H1 (cell line): ENCODE measurements around the gene USP8. TPM values are rescaled to one million over a fixed set of nuclear protein-coding genes. Genes with fewer than 3 reads are reported as not detected.

Source experiments
- CHD2 ChIP-seq: IDR thresholded peaks from 2 replicates; pipeline ENCODE4 v1.6.1; 2012; ENCODE audit warnings: low read length, improper control_type of control experiment
- CREB1 ChIP-seq: IDR thresholded peaks from 2 replicates; pipeline ENCODE4 v1.6.1; 2012; ENCODE audit warnings: inconsistent platforms
- POLR2A ChIP-seq, 2 experiments: IDR thresholded peaks; 1 replicate in 1 of 2; 2 replicates in 1 of 2; pipeline ENCODE4 v1.6.1; 2011; ENCODE audit warnings: low read depth in 2 of 2, low read length in 2 of 2, mild to moderate bottlenecking in 2 of 2; ENCODE audit errors: control extremely low read depth in 1 of 2
- SAP30 ChIP-seq: fragments of 300-600 bp; sonication (generic); IDR thresholded peaks from 2 replicates; pipeline ENCODE4 v1.7.1; 2012; ENCODE audit warnings: low read length, moderate library complexity, mild to moderate bottlenecking, inconsistent platforms; ENCODE audit not compliant: insufficient read depth, insufficient replicate concordance
- ZNF274 ChIP-seq: IDR thresholded peaks from 2 replicates; pipeline ENCODE4 v1.7.0; 2012; ENCODE audit warnings: low read length, borderline replicate concordance; ENCODE audit errors: extremely low read depth
- polyA plus RNA-seq, 7 experiments: library from polyadenylated mRNA; depleted of rRNA in 3 of 7; stranded (reverse) in 5 of 7; unstranded in 2 of 7; fragments of >200 nt in 5 of 7; fragments of 200-250 nt in 2 of 7; gene quantifications; 1 replicate in 5 of 7; 2 replicates in 1 of 7; 4 replicates in 1 of 7; pipeline versions ENCODE4 v1.2.1 to v1.2.3, GENCODE V29; 2011 to 2013; ENCODE audit warnings: missing spikeins in 2 of 7, mixed read lengths in 2 of 7
- total RNA-seq: library from RNA; stranded (reverse); fragmentation: NEBNext Ultra II Directional; extraction: Animal tissue kit (Norgen Biotek cat#: 25700); gene quantifications from 2 replicates; pipeline ENCODE4 v1.2.1, GENCODE V29; 2021
- TF ChIP-seq, protein P1 (sequence below): fragments of 300-600 bp; sonication (generic); IDR thresholded peaks from 2 replicates; pipeline ENCODE4 v1.7.1; 2012; ENCODE audit warnings: low read length, moderate library complexity, mild to moderate bottlenecking, inconsistent platforms; ENCODE audit not compliant: insufficient replicate concordance

The USP8 gene
- total and polyA plus RNA-seq, 2 of the 8 experiments (the other 6 are each of a cell fraction or from before 2014, with no cell fraction given): 19.9 to 66.2 TPM

DNA sequence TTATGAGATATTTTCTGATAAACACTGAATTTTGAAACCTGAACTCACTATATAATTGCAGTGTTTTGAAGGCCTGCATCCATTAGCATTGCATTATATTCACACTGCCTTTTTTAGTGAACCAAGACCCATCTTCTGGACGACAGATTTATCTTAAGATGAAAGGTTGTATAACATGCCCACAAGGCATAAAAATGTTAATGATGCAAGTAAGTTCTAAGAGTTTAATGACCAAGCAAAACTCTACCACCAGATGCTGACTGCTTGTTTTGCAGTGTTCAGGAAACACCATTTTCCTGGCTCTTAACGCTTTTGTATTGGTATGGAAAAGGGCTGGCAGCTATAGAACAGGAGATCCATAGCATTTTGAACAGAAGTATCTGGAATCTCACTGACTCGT is 76.1 kb downstream of the USP8 start (continued):
- TF ChIP-seq, protein P1, sequence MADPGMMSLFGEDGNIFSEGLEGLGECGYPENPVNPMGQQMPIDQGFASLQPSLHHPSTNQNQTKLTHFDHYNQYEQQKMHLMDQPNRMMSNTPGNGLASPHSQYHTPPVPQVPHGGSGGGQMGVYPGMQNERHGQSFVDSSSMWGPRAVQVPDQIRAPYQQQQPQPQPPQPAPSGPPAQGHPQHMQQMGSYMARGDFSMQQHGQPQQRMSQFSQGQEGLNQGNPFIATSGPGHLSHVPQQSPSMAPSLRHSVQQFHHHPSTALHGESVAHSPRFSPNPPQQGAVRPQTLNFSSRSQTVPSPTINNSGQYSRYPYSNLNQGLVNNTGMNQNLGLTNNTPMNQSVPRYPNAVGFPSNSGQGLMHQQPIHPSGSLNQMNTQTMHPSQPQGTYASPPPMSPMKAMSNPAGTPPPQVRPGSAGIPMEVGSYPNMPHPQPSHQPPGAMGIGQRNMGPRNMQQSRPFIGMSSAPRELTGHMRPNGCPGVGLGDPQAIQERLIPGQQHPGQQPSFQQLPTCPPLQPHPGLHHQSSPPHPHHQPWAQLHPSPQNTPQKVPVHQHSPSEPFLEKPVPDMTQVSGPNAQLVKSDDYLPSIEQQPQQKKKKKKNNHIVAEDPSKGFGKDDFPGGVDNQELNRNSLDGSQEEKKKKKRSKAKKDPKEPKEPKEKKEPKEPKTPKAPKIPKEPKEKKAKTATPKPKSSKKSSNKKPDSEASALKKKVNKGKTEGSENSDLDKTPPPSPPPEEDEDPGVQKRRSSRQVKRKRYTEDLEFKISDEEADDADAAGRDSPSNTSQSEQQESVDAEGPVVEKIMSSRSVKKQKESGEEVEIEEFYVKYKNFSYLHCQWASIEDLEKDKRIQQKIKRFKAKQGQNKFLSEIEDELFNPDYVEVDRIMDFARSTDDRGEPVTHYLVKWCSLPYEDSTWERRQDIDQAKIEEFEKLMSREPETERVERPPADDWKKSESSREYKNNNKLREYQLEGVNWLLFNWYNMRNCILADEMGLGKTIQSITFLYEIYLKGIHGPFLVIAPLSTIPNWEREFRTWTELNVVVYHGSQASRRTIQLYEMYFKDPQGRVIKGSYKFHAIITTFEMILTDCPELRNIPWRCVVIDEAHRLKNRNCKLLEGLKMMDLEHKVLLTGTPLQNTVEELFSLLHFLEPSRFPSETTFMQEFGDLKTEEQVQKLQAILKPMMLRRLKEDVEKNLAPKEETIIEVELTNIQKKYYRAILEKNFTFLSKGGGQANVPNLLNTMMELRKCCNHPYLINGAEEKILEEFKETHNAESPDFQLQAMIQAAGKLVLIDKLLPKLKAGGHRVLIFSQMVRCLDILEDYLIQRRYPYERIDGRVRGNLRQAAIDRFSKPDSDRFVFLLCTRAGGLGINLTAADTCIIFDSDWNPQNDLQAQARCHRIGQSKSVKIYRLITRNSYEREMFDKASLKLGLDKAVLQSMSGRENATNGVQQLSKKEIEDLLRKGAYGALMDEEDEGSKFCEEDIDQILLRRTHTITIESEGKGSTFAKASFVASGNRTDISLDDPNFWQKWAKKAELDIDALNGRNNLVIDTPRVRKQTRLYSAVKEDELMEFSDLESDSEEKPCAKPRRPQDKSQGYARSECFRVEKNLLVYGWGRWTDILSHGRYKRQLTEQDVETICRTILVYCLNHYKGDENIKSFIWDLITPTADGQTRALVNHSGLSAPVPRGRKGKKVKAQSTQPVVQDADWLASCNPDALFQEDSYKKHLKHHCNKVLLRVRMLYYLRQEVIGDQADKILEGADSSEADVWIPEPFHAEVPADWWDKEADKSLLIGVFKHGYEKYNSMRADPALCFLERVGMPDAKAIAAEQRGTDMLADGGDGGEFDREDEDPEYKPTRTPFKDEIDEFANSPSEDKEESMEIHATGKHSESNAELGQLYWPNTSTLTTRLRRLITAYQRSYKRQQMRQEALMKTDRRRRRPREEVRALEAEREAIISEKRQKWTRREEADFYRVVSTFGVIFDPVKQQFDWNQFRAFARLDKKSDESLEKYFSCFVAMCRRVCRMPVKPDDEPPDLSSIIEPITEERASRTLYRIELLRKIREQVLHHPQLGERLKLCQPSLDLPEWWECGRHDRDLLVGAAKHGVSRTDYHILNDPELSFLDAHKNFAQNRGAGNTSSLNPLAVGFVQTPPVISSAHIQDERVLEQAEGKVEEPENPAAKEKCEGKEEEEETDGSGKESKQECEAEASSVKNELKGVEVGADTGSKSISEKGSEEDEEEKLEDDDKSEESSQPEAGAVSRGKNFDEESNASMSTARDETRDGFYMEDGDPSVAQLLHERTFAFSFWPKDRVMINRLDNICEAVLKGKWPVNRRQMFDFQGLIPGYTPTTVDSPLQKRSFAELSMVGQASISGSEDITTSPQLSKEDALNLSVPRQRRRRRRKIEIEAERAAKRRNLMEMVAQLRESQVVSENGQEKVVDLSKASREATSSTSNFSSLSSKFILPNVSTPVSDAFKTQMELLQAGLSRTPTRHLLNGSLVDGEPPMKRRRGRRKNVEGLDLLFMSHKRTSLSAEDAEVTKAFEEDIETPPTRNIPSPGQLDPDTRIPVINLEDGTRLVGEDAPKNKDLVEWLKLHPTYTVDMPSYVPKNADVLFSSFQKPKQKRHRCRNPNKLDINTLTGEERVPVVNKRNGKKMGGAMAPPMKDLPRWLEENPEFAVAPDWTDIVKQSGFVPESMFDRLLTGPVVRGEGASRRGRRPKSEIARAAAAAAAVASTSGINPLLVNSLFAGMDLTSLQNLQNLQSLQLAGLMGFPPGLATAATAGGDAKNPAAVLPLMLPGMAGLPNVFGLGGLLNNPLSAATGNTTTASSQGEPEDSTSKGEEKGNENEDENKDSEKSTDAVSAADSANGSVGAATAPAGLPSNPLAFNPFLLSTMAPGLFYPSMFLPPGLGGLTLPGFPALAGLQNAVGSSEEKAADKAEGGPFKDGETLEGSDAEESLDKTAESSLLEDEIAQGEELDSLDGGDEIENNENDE: no peak
- TF ChIP-seq CREB1: no peak
- TF ChIP-seq SAP30: no peak
- TF ChIP-seq POLR2A (IDR thresholded peaks at IDR 0.05; ENCODE audit: control extremely low read depth in 1 of 2, low read depth in 2 of 2, low read length in 2 of 2): no peak
- TF ChIP-seq ZNF274: no peak
- TF ChIP-seq CHD2: no peak
